Adrenal gland (tissue), 5 donors: ENCODE measurements around the gene DBI.

ENCODE experiments used
- POLR2A ChIP-seq, 2 donors: fragments of 450-650 bp; IDR thresholded peaks; one replicate each; pipeline ENCODE4 v1.6.1; 2017; ENCODE audit warnings: antibody characterized with exemption in 2 of 2, mild to moderate bottlenecking in 2 of 2, moderate library complexity in 1 of 2
- TF ChIP-seq, protein P1 (sequence below), 6 experiments: fragments of 450-650 bp in 4 of 6; fragments of 200-600 bp in 2 of 6; sonication (generic) in 1 of 6; IDR thresholded peaks; 1 replicate in 5 of 6; 2 replicates in 1 of 6; pipeline versions ENCODE4 v1.5.1 to v1.8.0; 2016 to 2021; ENCODE audit warnings: antibody characterized with exemption in 6 of 6, mild to moderate bottlenecking in 2 of 6, moderate library complexity in 1 of 6
- donor health status: DM: no; HTN: no; CAD: no.

DNA sequence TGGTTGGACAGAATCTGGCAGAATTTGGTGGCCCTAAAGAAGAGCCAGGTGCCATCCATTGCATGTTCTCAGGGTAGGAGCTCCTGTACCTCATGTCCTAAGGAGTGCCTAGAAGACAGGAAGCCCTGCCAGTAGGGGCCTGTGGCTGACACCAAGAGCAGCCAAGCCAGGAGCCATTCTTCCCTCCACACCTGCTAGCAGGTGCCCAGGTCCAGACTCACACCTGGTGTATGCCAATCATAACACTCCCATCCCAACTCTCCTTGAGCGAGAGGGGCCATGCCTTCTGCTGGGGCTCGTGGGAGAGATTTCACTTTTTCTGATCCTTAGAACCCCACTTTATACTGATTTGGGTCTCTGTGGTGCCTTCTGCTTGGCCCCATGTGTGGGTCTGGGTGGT, 38.4 kb downstream of the DBI start:
- TF ChIP-seq, protein P1, sequence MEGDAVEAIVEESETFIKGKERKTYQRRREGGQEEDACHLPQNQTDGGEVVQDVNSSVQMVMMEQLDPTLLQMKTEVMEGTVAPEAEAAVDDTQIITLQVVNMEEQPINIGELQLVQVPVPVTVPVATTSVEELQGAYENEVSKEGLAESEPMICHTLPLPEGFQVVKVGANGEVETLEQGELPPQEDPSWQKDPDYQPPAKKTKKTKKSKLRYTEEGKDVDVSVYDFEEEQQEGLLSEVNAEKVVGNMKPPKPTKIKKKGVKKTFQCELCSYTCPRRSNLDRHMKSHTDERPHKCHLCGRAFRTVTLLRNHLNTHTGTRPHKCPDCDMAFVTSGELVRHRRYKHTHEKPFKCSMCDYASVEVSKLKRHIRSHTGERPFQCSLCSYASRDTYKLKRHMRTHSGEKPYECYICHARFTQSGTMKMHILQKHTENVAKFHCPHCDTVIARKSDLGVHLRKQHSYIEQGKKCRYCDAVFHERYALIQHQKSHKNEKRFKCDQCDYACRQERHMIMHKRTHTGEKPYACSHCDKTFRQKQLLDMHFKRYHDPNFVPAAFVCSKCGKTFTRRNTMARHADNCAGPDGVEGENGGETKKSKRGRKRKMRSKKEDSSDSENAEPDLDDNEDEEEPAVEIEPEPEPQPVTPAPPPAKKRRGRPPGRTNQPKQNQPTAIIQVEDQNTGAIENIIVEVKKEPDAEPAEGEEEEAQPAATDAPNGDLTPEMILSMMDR (IDR thresholded peaks at IDR 0.05) = no peak
- TF ChIP-seq POLR2A (IDR thresholded peaks at IDR 0.05) = no peak
